ENCODE data around the gene KCNK18. TPM values are rescaled to one million over a fixed set of nuclear protein-coding genes. Genes with fewer than 3 reads are reported as not detected.
A peak's percentile ranks its signal among the peaks of the same experiment; 100 is the strongest.

Gene KCNK18
- total and polyA plus RNA-seq, 10 of the 15 experiments (the other 5 are each of a cell fraction or from before 2014, with no cell fraction given): not detected

DNA sequence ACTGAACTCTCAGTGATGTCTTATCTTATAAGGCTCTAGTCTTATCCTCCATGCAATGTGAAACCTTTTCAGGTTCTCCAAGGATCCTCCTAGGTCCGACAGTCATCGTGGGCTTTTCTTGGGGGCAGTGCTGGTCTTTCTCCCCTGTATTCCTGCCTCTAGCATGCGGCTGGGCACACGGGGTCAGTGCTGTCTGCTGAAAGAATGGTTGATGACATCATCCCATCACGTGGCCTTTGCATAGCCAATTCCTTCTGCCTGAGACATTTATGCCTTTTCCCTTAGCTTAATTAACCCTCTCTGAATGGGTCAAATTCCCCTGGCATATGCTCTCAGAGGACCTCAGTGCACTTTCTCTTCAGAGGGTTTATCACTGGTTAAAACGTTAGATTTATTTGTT is 27.0 kb upstream of the KCNK18 start (continued):
- TF ChIP-seq, protein P1, sequence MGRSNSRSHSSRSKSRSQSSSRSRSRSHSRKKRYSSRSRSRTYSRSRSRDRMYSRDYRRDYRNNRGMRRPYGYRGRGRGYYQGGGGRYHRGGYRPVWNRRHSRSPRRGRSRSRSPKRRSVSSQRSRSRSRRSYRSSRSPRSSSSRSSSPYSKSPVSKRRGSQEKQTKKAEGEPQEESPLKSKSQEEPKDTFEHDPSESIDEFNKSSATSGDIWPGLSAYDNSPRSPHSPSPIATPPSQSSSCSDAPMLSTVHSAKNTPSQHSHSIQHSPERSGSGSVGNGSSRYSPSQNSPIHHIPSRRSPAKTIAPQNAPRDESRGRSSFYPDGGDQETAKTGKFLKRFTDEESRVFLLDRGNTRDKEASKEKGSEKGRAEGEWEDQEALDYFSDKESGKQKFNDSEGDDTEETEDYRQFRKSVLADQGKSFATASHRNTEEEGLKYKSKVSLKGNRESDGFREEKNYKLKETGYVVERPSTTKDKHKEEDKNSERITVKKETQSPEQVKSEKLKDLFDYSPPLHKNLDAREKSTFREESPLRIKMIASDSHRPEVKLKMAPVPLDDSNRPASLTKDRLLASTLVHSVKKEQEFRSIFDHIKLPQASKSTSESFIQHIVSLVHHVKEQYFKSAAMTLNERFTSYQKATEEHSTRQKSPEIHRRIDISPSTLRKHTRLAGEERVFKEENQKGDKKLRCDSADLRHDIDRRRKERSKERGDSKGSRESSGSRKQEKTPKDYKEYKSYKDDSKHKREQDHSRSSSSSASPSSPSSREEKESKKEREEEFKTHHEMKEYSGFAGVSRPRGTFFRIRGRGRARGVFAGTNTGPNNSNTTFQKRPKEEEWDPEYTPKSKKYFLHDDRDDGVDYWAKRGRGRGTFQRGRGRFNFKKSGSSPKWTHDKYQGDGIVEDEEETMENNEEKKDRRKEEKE (IDR thresholded peaks at IDR 0.05): no peak

DNA sequence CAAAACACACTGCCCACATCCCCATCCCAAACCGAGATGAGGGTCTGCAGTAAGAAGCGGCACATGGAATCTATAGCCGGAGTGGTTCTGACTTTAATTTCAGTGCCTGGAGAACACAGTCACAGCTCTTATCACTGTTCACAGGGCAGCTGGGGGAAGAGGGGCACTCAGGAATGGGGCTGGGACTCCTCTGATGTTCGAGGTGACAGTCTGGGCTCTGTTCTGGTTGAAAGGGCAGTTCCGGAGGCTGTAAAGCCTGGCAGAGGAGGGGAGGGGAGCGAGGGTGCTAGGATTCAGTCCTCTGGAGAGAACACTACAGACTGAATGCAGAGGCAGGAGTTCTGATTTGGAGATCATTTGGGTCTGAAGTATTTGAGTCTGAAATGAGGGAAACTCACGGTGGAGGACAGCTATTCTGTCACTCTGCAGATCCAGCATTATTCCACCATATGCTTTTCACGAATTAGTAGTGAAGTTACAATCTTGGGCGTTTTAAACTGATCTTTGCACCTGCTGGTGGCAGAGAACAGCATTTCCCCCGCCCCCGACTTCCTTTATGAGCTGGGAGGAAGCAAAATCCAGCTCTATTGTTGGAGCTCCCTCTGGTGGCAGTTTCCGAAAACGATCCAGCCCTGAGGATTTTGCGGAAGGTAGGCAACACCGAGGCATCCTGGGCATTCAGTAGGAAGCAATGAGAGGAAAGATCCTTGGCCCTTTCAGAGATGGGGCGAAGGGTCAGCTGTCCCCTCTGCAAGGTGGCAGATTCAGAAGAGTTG is 22.7 kb upstream of the KCNK18 start:
- in situ Hi-C loops (cut with MboI): loop anchor here (5.0 kb wide), 2 partner anchors 382 to 492 kb away; no protein-coding TSS in a partner anchor
- TF ChIP-seq NBN (IDR thresholded peaks at IDR 0.05): peak; percentile 39; the same call in 1 of the 2 replicates
- TF ChIP-seq CREB1 (IDR thresholded peaks at IDR 0.05; ENCODE audit: low read depth): no peak
- peak in 1 of 2 experiments; percentile 97; a peak in 2 of 4 replicates for TF ChIP-seq ETV6 (conservative IDR thresholded peaks at IDR 0.05 in 1 of 2, IDR thresholded peaks at IDR 0.05 in 1 of 2; ENCODE audit: borderline replicate concordance in 1 of 2, low read depth in 1 of 2)
- peak; percentile 77 for TF ChIP-seq IKZF1 (conservative IDR thresholded peaks at IDR 0.05)
- 0 out of 2 replicates have a peak, but pooled peaks have one; percentile 8 for TF ChIP-seq SIN3A (IDR thresholded peaks at IDR 0.05; ENCODE audit: low read depth, low read length)
- TF ChIP-seq, protein P2, sequence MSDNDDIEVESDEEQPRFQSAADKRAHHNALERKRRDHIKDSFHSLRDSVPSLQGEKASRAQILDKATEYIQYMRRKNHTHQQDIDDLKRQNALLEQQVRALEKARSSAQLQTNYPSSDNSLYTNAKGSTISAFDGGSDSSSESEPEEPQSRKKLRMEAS (IDR thresholded peaks at IDR 0.05; ENCODE audit: low read depth, low read length): peak; percentile 42; the same call in 1 of the 2 replicates
- TF ChIP-seq TBL1XR1 (IDR thresholded peaks at IDR 0.05; ENCODE audit: low read depth, low read length): peak; percentile 49; the same call in 1 of the 2 replicates
- TF ChIP-seq NRF1 (conservative IDR thresholded peaks at IDR 0.05; ENCODE audit: low read depth, low read length): no peak
- peak; percentile 69; the same call in 1 of the 2 replicates for TF ChIP-seq IRF4 (IDR thresholded peaks at IDR 0.05; ENCODE audit: low read depth, low read length)
- TF ChIP-seq SMC3 (IDR thresholded peaks at IDR 0.05; ENCODE audit: borderline replicate concordance, low read length): peak; percentile 82; the same call in 1 of the 2 replicates
- 0 out of 2 replicates have a peak, but pooled peaks have one; percentile 41 for TF ChIP-seq ZNF207 (IDR thresholded peaks at IDR 0.05; ENCODE audit: borderline replicate concordance)
- TF ChIP-seq BCL11A (IDR thresholded peaks at IDR 0.05; ENCODE audit: low read depth, low read length): 0 out of 2 replicates have a peak, but pooled peaks have one; percentile 14
- TF ChIP-seq RUNX3 (IDR thresholded peaks at IDR 0.05; ENCODE audit: low read length): 0 out of 2 replicates have a peak, but pooled peaks have one; percentile 5
- TF ChIP-seq, protein P3, sequence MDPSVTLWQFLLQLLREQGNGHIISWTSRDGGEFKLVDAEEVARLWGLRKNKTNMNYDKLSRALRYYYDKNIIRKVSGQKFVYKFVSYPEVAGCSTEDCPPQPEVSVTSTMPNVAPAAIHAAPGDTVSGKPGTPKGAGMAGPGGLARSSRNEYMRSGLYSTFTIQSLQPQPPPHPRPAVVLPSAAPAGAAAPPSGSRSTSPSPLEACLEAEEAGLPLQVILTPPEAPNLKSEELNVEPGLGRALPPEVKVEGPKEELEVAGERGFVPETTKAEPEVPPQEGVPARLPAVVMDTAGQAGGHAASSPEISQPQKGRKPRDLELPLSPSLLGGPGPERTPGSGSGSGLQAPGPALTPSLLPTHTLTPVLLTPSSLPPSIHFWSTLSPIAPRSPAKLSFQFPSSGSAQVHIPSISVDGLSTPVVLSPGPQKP (IDR thresholded peaks at IDR 0.05; ENCODE audit: low read depth, low read length): peak; percentile 55; the same call in 1 of the 2 replicates
- no peak for TF ChIP-seq HDAC2 (IDR thresholded peaks at IDR 0.05)
- TF ChIP-seq SRF (IDR thresholded peaks at IDR 0.05; ENCODE audit: low read depth in 2 of 2, low read length in 2 of 2): no peak

More for the DNA sequence above, 22.7 kb upstream of the KCNK18 start:
- intact Hi-C loops (cut with micrococcal nuclease; ENCODE audit: unreplicated experiment): loop anchor here (10.0 kb wide), 1 partner anchor 180 kb away; no protein-coding TSS in a partner anchor
- H4K20me1 ChIP-seq (ENCODE audit: control insufficient read depth, insufficient read depth): no peaks in the 10 kb centered on the region
- H2AFZ ChIP-seq (ENCODE audit: control insufficient read depth, low read depth, low read length): peak overlapping the region; percentile 88
- ATAC-seq (peak; percentile 94), FAIRE-seq (peak; percentile 94), DNase-seq (ENCODE audit: low read depth, low spot score) (peak; percentile 51)
- ChIA-PET SMC1A (ENCODE audit: uncharacterized antibody, unreplicated experiment) (interaction anchor here (0.6 to 3.3 kb wide), 16 partner anchors 12 to 493 kb away, joined by 3 to 72 read pairs (median 4); no protein-coding TSS in a partner anchor), CTCF (interaction anchor here (0.6 to 11.2 kb wide), 60 partner anchors 8 to 1662 kb away, joined by 3 to 286 read pairs (median 4); partner anchors contain the start of gene ENO4), RAD21 (ENCODE audit: unreplicated experiment) (interaction anchor here (0.8 to 3.1 kb wide), 16 partner anchors 12 to 492 kb away, joined by 3 to 68 read pairs (median 4); no protein-coding TSS in a partner anchor), POLR2A (interaction anchor here (1.1 kb wide), 1 partner anchor 377 kb away, joined by 3 read pairs; no protein-coding TSS in a partner anchor)
- 5% methylated on average over 16 of the region's 16 CpGs for WGBS (ENCODE audit: insufficient coverage, insufficient replicate concordance, low lambda C conversion rate, missing lambda C conversion rate)
- no peaks in the 10 kb centered on the region for H3K79me2 ChIP-seq (ENCODE audit: control insufficient read depth, insufficient read depth, low read length)
- H3K4me1 ChIP-seq (ENCODE audit: control insufficient read depth, insufficient read depth, low read length): peaks cover 7% of the 10 kb centered on the region
- H3K36me3 ChIP-seq (ENCODE audit: control insufficient read depth in 2 of 2, insufficient read depth in 2 of 2, low read length in 1 of 2): no peaks in the 10 kb centered on the region
- no peak overlapping the region for H3K9ac ChIP-seq (ENCODE audit: control insufficient read depth, insufficient read depth, low read length)
- H3K27ac ChIP-seq (ENCODE audit: control insufficient read depth, insufficient read depth): no peak overlapping the region
- H3K4me2 ChIP-seq (ENCODE audit: control insufficient read depth, insufficient read depth): peak overlapping the region; percentile 73
- H3K9me3 ChIP-seq (replicated peaks; ENCODE audit: control insufficient read depth, insufficient read depth, low read length): no peaks in the 10 kb centered on the region
- no TSS peak for BruUV-seq (replicated peaks)
- peak overlapping the region; percentile 50; the same call in 1 of the 2 replicates for H3K4me3 ChIP-seq
- peaks cover 0 to 4% of the 10 kb centered on the region in 2 experiments; a peak in 1 of 4 replicates for H3K27me3 ChIP-seq (replicated peaks in 1 of 2; ENCODE audit: control insufficient read depth in 2 of 2, insufficient read depth in 2 of 2, low read length in 1 of 2)

Measured in GM12878 (cell line).